GM13976 (cell line): Measurements from ENCODE around the gene RIT2.

Experiments used
- DNase-seq: peaks from one replicate; pipeline ENCODE4 v3.0.0; 2012; ENCODE audit warnings: low spot score
- in situ Hi-C: fragments of 300-500 bp; cut with MboI; formaldehyde crosslinking; loops from one replicate; pipeline ENCODE4 v1.12.0; 2022; ENCODE audit warnings: low sequenced_read_pairs, mixed read lengths, inconsistent platforms; ENCODE audit not compliant: unreplicated experiment
- TF ChIP-seq, protein P1 (sequence below): IDR thresholded peaks from 2 replicates; pipeline ENCODE4 v1.5.1; 2012; ENCODE audit warnings: borderline replicate concordance, mild to moderate bottlenecking; ENCODE audit not compliant: insufficient read depth; ENCODE audit errors: extremely low read depth, missing control alignments, control extremely low read depth

Gene RIT2

DNA sequence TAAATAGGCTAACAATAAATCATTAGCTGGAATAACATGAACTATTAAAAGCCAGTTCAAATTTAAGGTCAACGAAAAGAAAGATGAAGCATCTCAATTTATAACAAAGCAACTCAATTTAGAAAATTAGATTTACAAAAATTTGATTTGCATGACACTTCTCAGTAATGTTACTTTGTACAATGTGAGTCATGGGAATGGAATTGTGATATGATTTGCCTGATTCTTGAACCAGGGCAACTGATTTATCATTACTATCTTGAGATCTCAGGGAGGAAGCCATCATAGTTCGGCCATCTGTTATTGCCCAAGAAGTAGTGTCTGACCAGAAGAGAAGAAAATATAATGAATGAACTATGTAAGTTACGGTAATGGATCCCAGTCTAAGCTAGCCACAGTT, 193.1 kb downstream of the RIT2 start:
- no peak for DNase-seq
- in situ Hi-C loops: no loop called here
- TF ChIP-seq, protein P1, sequence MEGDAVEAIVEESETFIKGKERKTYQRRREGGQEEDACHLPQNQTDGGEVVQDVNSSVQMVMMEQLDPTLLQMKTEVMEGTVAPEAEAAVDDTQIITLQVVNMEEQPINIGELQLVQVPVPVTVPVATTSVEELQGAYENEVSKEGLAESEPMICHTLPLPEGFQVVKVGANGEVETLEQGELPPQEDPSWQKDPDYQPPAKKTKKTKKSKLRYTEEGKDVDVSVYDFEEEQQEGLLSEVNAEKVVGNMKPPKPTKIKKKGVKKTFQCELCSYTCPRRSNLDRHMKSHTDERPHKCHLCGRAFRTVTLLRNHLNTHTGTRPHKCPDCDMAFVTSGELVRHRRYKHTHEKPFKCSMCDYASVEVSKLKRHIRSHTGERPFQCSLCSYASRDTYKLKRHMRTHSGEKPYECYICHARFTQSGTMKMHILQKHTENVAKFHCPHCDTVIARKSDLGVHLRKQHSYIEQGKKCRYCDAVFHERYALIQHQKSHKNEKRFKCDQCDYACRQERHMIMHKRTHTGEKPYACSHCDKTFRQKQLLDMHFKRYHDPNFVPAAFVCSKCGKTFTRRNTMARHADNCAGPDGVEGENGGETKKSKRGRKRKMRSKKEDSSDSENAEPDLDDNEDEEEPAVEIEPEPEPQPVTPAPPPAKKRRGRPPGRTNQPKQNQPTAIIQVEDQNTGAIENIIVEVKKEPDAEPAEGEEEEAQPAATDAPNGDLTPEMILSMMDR: no peak

- no peak for DNase-seq
- TF ChIP-seq, protein P1: no peak
- in situ Hi-C loops: no loop called here
These were observed 194.2 kb downstream of the RIT2 start for GRCh38 chr18:42921226-42921737.

- no peak for DNase-seq
- in situ Hi-C loops: no loop called here
- TF ChIP-seq, protein P1: no peak
These were observed 194.9 kb downstream of the RIT2 start for GRCh38 chr18:42920621-42921020.

DNA sequence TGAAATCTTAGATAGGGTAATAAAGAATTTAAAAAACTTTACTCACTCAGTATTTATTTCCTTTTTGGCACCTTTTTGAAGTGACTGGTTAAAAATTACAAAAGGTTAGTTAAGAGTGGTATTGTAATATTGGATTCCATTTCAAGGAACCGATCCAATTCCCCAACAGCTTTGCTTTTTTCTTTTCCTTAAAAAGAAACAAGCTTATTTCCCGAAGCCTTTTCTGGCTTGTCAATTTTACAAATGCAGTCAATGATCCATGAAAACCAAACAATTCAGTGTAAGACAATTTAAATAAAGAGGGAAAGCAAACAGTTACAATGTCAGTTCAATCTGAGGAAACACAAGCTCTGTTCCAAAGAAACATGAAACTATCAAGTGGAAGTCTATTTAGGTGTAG, 200.2 kb downstream of the RIT2 start:
- TF ChIP-seq, protein P1: no peak
- in situ Hi-C loops: no loop called here
- no peak for DNase-seq

DNA sequence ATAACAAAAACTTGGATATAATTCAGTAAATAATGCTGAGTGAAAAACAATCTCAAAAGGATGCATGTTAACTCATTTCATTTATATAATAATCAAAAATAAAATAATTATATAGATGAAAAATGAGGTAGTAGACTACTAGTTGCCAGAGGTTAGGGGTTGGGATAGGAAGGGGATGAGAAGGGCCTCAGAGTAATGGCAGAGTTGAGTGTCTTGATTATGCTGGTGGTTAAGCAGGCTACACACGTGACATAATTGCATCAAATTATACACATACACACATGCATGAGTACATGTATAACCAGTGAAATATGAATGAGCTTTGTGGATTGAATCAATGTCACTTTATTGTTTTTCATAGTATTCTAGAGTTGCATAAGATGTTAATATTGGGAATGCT, 201.0 kb downstream of the RIT2 start:
- in situ Hi-C loops: no loop called here
- DNase-seq: no peak
- TF ChIP-seq, protein P1: no peak

- TF ChIP-seq, protein P1: no peak
- in situ Hi-C loops: no loop called here
- DNase-seq: no peak
These were observed 206.4 kb downstream of the RIT2 start for GRCh38 chr18:42909095-42909494.

GRCh38 chr18:42906761-42907160, 208.7 kb downstream of the RIT2 start:
- no peak for DNase-seq
- in situ Hi-C loops: no loop called here
- TF ChIP-seq, protein P1: no peak
